Epithelial cell of proximal tubule (primary cell): Measurements from ENCODE around the gene PLP2. TPM values are rescaled to one million over a fixed set of nuclear protein-coding genes. Genes with fewer than 3 reads are reported as not detected.

Source experiments
- total RNA-seq: library from RNA; depleted of rRNA; stranded (reverse); fragments of >200 nt; gene quantifications from 2 replicates; pipeline ENCODE4 v1.2.3, GENCODE V29; 2015

The PLP2 gene
- total RNA-seq, 1 donor from 2014 or later, result 115 TPM

Other genes with a start within 250 kb of the PLP2 start
- 34.4 and 44.2 TPM in 2 replicates for gene OTUD5, start 214.3 kb upstream of the PLP2 start, total RNA-seq
- 0.51 and 1.1 TPM in 2 replicates for gene KCND1, start 200.1 kb upstream of the PLP2 start, total RNA-seq
- gene GRIPAP1, start 169.6 kb upstream of the PLP2 start, total RNA-seq, result 15.8 and 24.6 TPM in 2 replicates
- gene TFE3, start 128.5 kb upstream of the PLP2 start, total RNA-seq, result 51.8 and 63.7 TPM in 2 replicates
- 4.0 and 4.5 TPM in 2 replicates for gene CCDC120, start 112.9 kb upstream of the PLP2 start, total RNA-seq
- gene PRAF2, start 97.9 kb upstream of the PLP2 start, total RNA-seq, result 13.5 and 16.7 TPM in 2 replicates
- gene WDR45, start 92.0 kb upstream of the PLP2 start, total RNA-seq, result 32.5 and 43.7 TPM in 2 replicates
- 28.9 and 31.9 TPM in 2 replicates for gene GPKOW, start 48.2 kb upstream of the PLP2 start, total RNA-seq
- 8.3 and 9.6 TPM in 2 replicates for gene MAGIX, start 9.1 kb upstream of the PLP2 start, total RNA-seq
- gene PRICKLE3, start 14.5 kb downstream of the PLP2 start, total RNA-seq, result 13.0 and 18.5 TPM in 2 replicates
- gene SYP, start 28.3 kb downstream of the PLP2 start, total RNA-seq, result 0.17 and 0.29 TPM in 2 replicates
- 0.12 TPM in 1 of 2 replicates, not detected in the other for gene CACNA1F, start 61.4 kb downstream of the PLP2 start, total RNA-seq
- 22.7 and 25.9 TPM in 2 replicates for gene CCDC22, start 63.6 kb downstream of the PLP2 start, total RNA-seq
- gene FOXP3, start 92.8 kb downstream of the PLP2 start, total RNA-seq, result 0.07 TPM in 1 of 2 replicates, not detected in the other
- 0.87 and 2.3 TPM in 2 replicates for gene PPP1R3F, start 97.9 kb downstream of the PLP2 start, total RNA-seq
- gene GAGE10, start 131.7 kb downstream of the PLP2 start, total RNA-seq, result not detected in 2 replicates
- not detected in 2 replicates for gene GAGE12J, start 150.1 kb downstream of the PLP2 start, total RNA-seq
- gene GAGE13, start 159.7 kb downstream of the PLP2 start, total RNA-seq, result not detected in 2 replicates